H1 (cell line): ENCODE measurements around the gene MMD. TPM values are rescaled to one million over a fixed set of nuclear protein-coding genes. Genes with fewer than 3 reads are reported as not detected.

Source experiments
- CTCF ChIA-PET: fragments of 300-600 bp; sonication (Branson Sonifier 250); formaldehyde crosslinking; loops from one replicate; lab custom pipeline; 2021; ENCODE audit not compliant: partially characterized antibody; lab: Charles Lee
- POLR2A ChIA-PET: fragments of 300-600 bp; sonication (Branson Sonifier 250); formaldehyde crosslinking; loops from one replicate; lab custom pipeline; 2021; ENCODE audit warnings: inconsistent platforms; ENCODE audit not compliant: partially characterized antibody; lab: Charles Lee
- DNase-seq, 2 experiments: peaks; one replicate each; pipeline versions ENCODE4 v3.0.0 to v3.0.0-alpha.2; 2010 to 2022; ENCODE audit warnings: low spot score in 2 of 2, low read depth in 1 of 2, mixed read lengths in 1 of 2
- FAIRE-seq: peaks from 2 replicates; lab custom pipeline; 2011; peaks lifted over from hg19 to GRCh38; lab: Jason Lieb, UNC
- H2AFZ ChIP-seq: 2 replicates; pipeline ENCODE4 v1.8.1; 2012; ENCODE audit warnings: low read length, inconsistent platforms
- H2AK5ac ChIP-seq: 2 replicates; pipeline ENCODE4 v1.6.1; 2013; ENCODE audit warnings: low read depth, low read length
- H2BK120ac ChIP-seq: replicated peaks from 2 replicates; pipeline ENCODE3; 2013; ENCODE audit warnings: low read depth, low read length, inconsistent platforms
- H2BK12ac ChIP-seq: 2 replicates; pipeline ENCODE4 v1.6.1; 2013; ENCODE audit warnings: low read depth, low read length
- H2BK15ac ChIP-seq: 2 replicates; pipeline ENCODE4 v1.6.1; 2013; ENCODE audit warnings: low read length
- H2BK20ac ChIP-seq: 2 replicates; pipeline ENCODE4 v1.6.1; 2013; ENCODE audit warnings: low read length
- H2BK5ac ChIP-seq: 2 replicates; pipeline ENCODE4 v1.6.1; 2013; ENCODE audit warnings: low read depth, low read length
- H3K14ac ChIP-seq: 2 replicates; pipeline ENCODE4 v1.6.1; 2013; ENCODE audit warnings: inconsistent platforms; ENCODE audit not compliant: insufficient read length
- H3K18ac ChIP-seq: 2 replicates; pipeline ENCODE4 v1.6.1; 2013; ENCODE audit warnings: low read length; ENCODE audit errors: extremely low read depth
- H3K23ac ChIP-seq: 2 replicates; pipeline ENCODE4 v1.6.1; 2013; ENCODE audit warnings: inconsistent platforms; ENCODE audit not compliant: insufficient read length
- H3K23me2 ChIP-seq: 2 replicates; pipeline ENCODE4 v1.6.1; 2013; ENCODE audit warnings: low read depth, low read length
- H3K27ac ChIP-seq: 2 replicates; pipeline ENCODE4 v1.6.1; 2011; ENCODE audit warnings: low read depth, low read length, inconsistent platforms
- H3K27me3 ChIP-seq, 4 experiments: replicated peaks in 1 of 4; 1 replicate in 1 of 4; 2 replicates in 3 of 4; pipeline versions ENCODE4 v1.6.1 to v1.8.1; 2011 to 2013; ENCODE audit warnings: low read length in 3 of 4, mild to moderate bottlenecking in 3 of 4, inconsistent platforms in 2 of 4, mixed read lengths in 2 of 4, moderate library complexity in 1 of 4; ENCODE audit not compliant: control insufficient read depth in 3 of 4, insufficient read depth in 3 of 4; ENCODE audit errors: extremely low read depth in 1 of 4
- H3K36me3 ChIP-seq, 4 experiments: 2 replicates each; pipeline versions ENCODE4 v1.6.1 to v1.8.1; 2011 to 2013; ENCODE audit warnings: mild to moderate bottlenecking in 4 of 4, low read length in 3 of 4, moderate library complexity in 2 of 4, control low read depth in 1 of 4, inconsistent platforms in 1 of 4; ENCODE audit not compliant: insufficient read depth in 4 of 4, control insufficient read depth in 2 of 4
- H3K4ac ChIP-seq: replicated peaks from 2 replicates; pipeline ENCODE3; 2013; ENCODE audit warnings: low read length, low read depth, mixed read lengths, inconsistent platforms; ENCODE audit not compliant: insufficient read length
- H3K4me1 ChIP-seq, 4 experiments: replicated peaks in 1 of 4; 1 replicate in 1 of 4; 2 replicates in 3 of 4; pipeline versions ENCODE4 v1.6.1 to v1.8.1; 2011 to 2013; ENCODE audit warnings: low read length in 3 of 4, inconsistent platforms in 2 of 4, mixed read lengths in 1 of 4; ENCODE audit not compliant: insufficient read depth in 4 of 4, control insufficient read depth in 3 of 4
- H3K4me2 ChIP-seq, 2 experiments: 2 replicates each; pipeline versions ENCODE4 v1.6.1 to v1.8.1; 2011 to 2013; ENCODE audit warnings: low read depth in 2 of 2, low read length in 2 of 2, control low read depth in 1 of 2, inconsistent platforms in 1 of 2, mild to moderate bottlenecking in 1 of 2; ENCODE audit not compliant: insufficient read depth in 1 of 2
- H3K4me3 ChIP-seq, 4 experiments: fragments of 200-600, 300-600 bp in 1 of 4; sonication (generic), shearing (Covaris generic), sonication (Bioruptor Twin) in 1 of 4; 2 replicates each; pipeline versions ENCODE4 v1.5.1 to v1.8.1; 2011 to 2016; ENCODE audit warnings: low read length in 4 of 4, low read depth in 3 of 4, control low read depth in 2 of 4, inconsistent platforms in 2 of 4, mild to moderate bottlenecking in 2 of 4, mixed read lengths in 1 of 4, moderate library complexity in 1 of 4; ENCODE audit not compliant: insufficient read depth in 2 of 4; ENCODE audit errors: extremely low read depth in 1 of 4
- H3K56ac ChIP-seq: replicated peaks from 2 replicates; pipeline ENCODE3; 2013; ENCODE audit warnings: low read depth, mild to moderate bottlenecking, mixed read lengths, low read length, inconsistent platforms; ENCODE audit not compliant: insufficient read length
- H3K79me1 ChIP-seq: 2 replicates; pipeline ENCODE4 v1.6.1; 2013; ENCODE audit warnings: low read depth, low read length, control low read depth
- H3K79me2 ChIP-seq, 2 experiments: 2 replicates each; pipeline versions ENCODE4 v1.6.1 to v1.8.1; 2012 to 2013; ENCODE audit warnings: low read length in 2 of 2, mild to moderate bottlenecking in 2 of 2, inconsistent platforms in 1 of 2; ENCODE audit not compliant: insufficient read depth in 2 of 2, control insufficient read depth in 1 of 2
- H3K9ac ChIP-seq, 4 experiments: replicated peaks in 1 of 4; 1 replicate in 1 of 4; 2 replicates in 3 of 4; pipeline versions ENCODE4 v1.6.1 to v1.8.1; 2011 to 2013; ENCODE audit warnings: low read depth in 3 of 4, low read length in 3 of 4, control low read depth in 2 of 4, mild to moderate bottlenecking in 2 of 4, moderate library complexity in 2 of 4, inconsistent platforms in 1 of 4; ENCODE audit errors: extremely low read depth in 1 of 4
- H3K9me3 ChIP-seq, 2 experiments: 2 replicates each; pipeline versions ENCODE4 v1.6.1 to v1.8.1; 2012 to 2013; ENCODE audit warnings: mild to moderate bottlenecking in 2 of 2, moderate library complexity in 2 of 2, control low read depth in 1 of 2, inconsistent platforms in 1 of 2, low read depth in 1 of 2, low read length in 1 of 2, mixed read lengths in 1 of 2; ENCODE audit not compliant: insufficient read depth in 2 of 2
- H4K20me1 ChIP-seq, 2 experiments: replicated peaks in 1 of 2; 2 replicates each; pipeline versions ENCODE3 to v1.8.1; 2011 to 2013; ENCODE audit warnings: inconsistent platforms in 2 of 2, low read length in 2 of 2, mild to moderate bottlenecking in 1 of 2; ENCODE audit not compliant: insufficient read depth in 2 of 2, control insufficient read depth in 1 of 2
- H4K5ac ChIP-seq: 2 replicates; pipeline ENCODE4 v1.6.1; 2013; ENCODE audit warnings: low read length, low read depth, mixed read lengths, inconsistent platforms; ENCODE audit not compliant: insufficient read length
- H4K8ac ChIP-seq: 2 replicates; pipeline ENCODE4 v1.8.0; 2013; ENCODE audit warnings: mild to moderate bottlenecking, moderate library complexity, low read length, inconsistent platforms; ENCODE audit not compliant: insufficient read depth; ENCODE audit errors: extremely low read depth
- H4K91ac ChIP-seq: replicated peaks from 2 replicates; pipeline ENCODE3; 2013; ENCODE audit warnings: low read length, mixed read lengths, inconsistent platforms; ENCODE audit not compliant: insufficient read length
- BRCA1 ChIP-seq: IDR thresholded peaks from 2 replicates; pipeline ENCODE4 v1.6.1; 2012; ENCODE audit warnings: low read depth, low read length, improper control_type of control experiment
- CBX8 ChIP-seq: fragments of 300-800, 300-1000 bp; sonication (generic); IDR thresholded peaks from 2 replicates; pipeline ENCODE4 v1.7.1; 2016; ENCODE audit warnings: low read depth, low read length, borderline replicate concordance
- CHD2 ChIP-seq: IDR thresholded peaks from 2 replicates; pipeline ENCODE4 v1.6.1; 2012; ENCODE audit warnings: low read length, improper control_type of control experiment
- EGR1 ChIP-seq: IDR thresholded peaks from 2 replicates; pipeline ENCODE4 v1.6.1; 2011; ENCODE audit warnings: low read depth, low read length, borderline replicate concordance
- EZH2 ChIP-seq: fragments of 200-600 bp; sonication (generic); IDR thresholded peaks from 2 replicates; pipeline ENCODE4 v1.7.1; 2012; ENCODE audit warnings: low read depth, mild to moderate bottlenecking, moderate library complexity, low read length, inconsistent platforms; ENCODE audit not compliant: severe bottlenecking
- GABPA ChIP-seq: IDR thresholded peaks from 2 replicates; pipeline ENCODE4 v1.6.1; 2011; ENCODE audit warnings: mild to moderate bottlenecking, low read length, moderate library complexity, borderline replicate concordance; ENCODE audit not compliant: insufficient read depth
- JUND ChIP-seq: IDR thresholded peaks from 2 replicates; pipeline ENCODE4 v1.6.1; 2011; ENCODE audit warnings: mild to moderate bottlenecking, improper control_type of control experiment, low read length
- KDM5A ChIP-seq: fragments of 200-600 bp; IDR thresholded peaks from 2 replicates; pipeline ENCODE4 v1.7.1; 2012; ENCODE audit warnings: mild to moderate bottlenecking, low read length, inconsistent platforms, mixed read lengths
- NANOG ChIP-seq: IDR thresholded peaks from 2 replicates; pipeline ENCODE4 v1.6.1; 2011; ENCODE audit warnings: low read length, low read depth, mild to moderate bottlenecking, inconsistent platforms; ENCODE audit not compliant: insufficient read depth, poor library complexity, severe bottlenecking
- RAD21 ChIP-seq, 2 experiments: IDR thresholded peaks in 1 of 2; conservative IDR thresholded peaks in 1 of 2; 2 replicates each; pipeline ENCODE4 v1.6.1; 2011; ENCODE audit warnings: low read depth in 2 of 2, low read length in 2 of 2, improper control_type of control experiment in 1 of 2, inconsistent platforms in 1 of 2, mild to moderate bottlenecking in 1 of 2, moderate library complexity in 1 of 2
- SRF ChIP-seq: IDR thresholded peaks from 2 replicates; pipeline ENCODE4 v1.6.1; 2011; ENCODE audit warnings: mild to moderate bottlenecking, low read depth, low read length, moderate library complexity
- TBP ChIP-seq: IDR thresholded peaks from 2 replicates; pipeline ENCODE4 v1.6.1; 2011; ENCODE audit warnings: low read depth, low read length, improper control_type of control experiment
- YY1 ChIP-seq: IDR thresholded peaks from 2 replicates; pipeline ENCODE4 v1.6.1; 2011; ENCODE audit warnings: low read depth, mild to moderate bottlenecking, low read length
- ZNF274 ChIP-seq: IDR thresholded peaks from 2 replicates; pipeline ENCODE4 v1.7.0; 2012; ENCODE audit warnings: low read length, borderline replicate concordance; ENCODE audit errors: extremely low read depth
- WGBS, 2 experiments: shearing (Covaris generic) in 1 of 2; methylation state at CpG; one replicate each; pipeline versions ENCODE4 v1.1.6 to v1.1.7; 2013 to 2015; ENCODE audit warnings: low lambda C conversion rate in 2 of 2, mixed read lengths in 2 of 2, inconsistent platforms in 1 of 2, low coverage in 1 of 2, missing lambda C conversion rate in 1 of 2; ENCODE audit not compliant: insufficient replicate concordance in 2 of 2, insufficient coverage in 1 of 2, insufficient read length in 1 of 2; ENCODE audit errors: extremely low coverage in 1 of 2, missing lambda C conversion rate in 1 of 2; 5-methylcytosine and 5-hydroxymethylcytosine counted together
- polyA plus RNA-seq, 7 experiments: library from polyadenylated mRNA; depleted of rRNA in 3 of 7; stranded (reverse) in 5 of 7; unstranded in 2 of 7; fragments of >200 nt in 5 of 7; fragments of 200-250 nt in 2 of 7; gene quantifications; 1 replicate in 5 of 7; 2 replicates in 1 of 7; 4 replicates in 1 of 7; pipeline versions ENCODE4 v1.2.1 to v1.2.3, GENCODE V29; 2011 to 2013; ENCODE audit warnings: missing spikeins in 2 of 7, mixed read lengths in 2 of 7
- total RNA-seq: library from RNA; stranded (reverse); fragmentation: NEBNext Ultra II Directional; extraction: Animal tissue kit (Norgen Biotek cat#: 25700); gene quantifications from 2 replicates; pipeline ENCODE4 v1.2.1, GENCODE V29; 2021

The MMD gene
- total and polyA plus RNA-seq, 2 of the 8 experiments (the other 6 are each of a cell fraction or from before 2014, with no cell fraction given): 28.2 to 37.8 TPM

- ChIA-PET CTCF (no interaction called here), POLR2A (interaction anchor here (0.8 kb wide), 1 partner anchor 9 kb away, joined by 3 read pairs; no protein-coding TSS in a partner anchor)
- Histone ChIP-seq H3K4me1 (no peaks in the 10 kb centered on the region), H2AFZ (no peak overlapping the region), H3K4me2 (no peak overlapping the region), H3K9me3 (no peaks in the 10 kb centered on the region), H3K27ac (no peak overlapping the region), H3K14ac (no peak overlapping the region), H3K23me2 (no peaks in the 10 kb centered on the region), H3K27me3 (no peaks in the 10 kb centered on the region), H2BK20ac (no peak overlapping the region), H2BK5ac (no peak overlapping the region), H3K79me1 (no peaks in the 10 kb centered on the region), H2BK12ac (no peak overlapping the region), H3K4ac (no peak overlapping the region), H3K79me2 (no peaks in the 10 kb centered on the region), H4K8ac (no peak overlapping the region), H3K4me3 (no peak overlapping the region), H3K23ac (no peak overlapping the region), H3K36me3 (no peaks in the 10 kb centered on the region), H2BK15ac (no peak overlapping the region), H4K20me1 (no peaks in the 10 kb centered on the region), H3K56ac (no peak overlapping the region), H4K5ac (no peak overlapping the region), H2BK120ac (no peak overlapping the region), H2AK5ac (no peak overlapping the region), H3K9ac (no peak overlapping the region), H4K91ac (no peak overlapping the region), H3K18ac (no peak overlapping the region)
- WGBS, 2 experiments: 90% methylated on average over 4 of the region's 4 CpGs; no CpG with 5 or more reads in 1 of the 2 experiments
- no peak for DNase-seq
- FAIRE-seq: no peak
- TF ChIP-seq JUND (no peak), ZNF274 (no peak), EGR1 (no peak), KDM5A (no peak), EZH2 (no peak), TBP (no peak), GABPA (no peak), CHD2 (no peak), BRCA1 (no peak), CBX8 (no peak), NANOG (no peak), YY1 (no peak), RAD21 (IDR thresholded peaks at IDR 0.05 in 1 of 2, conservative IDR thresholded peaks at IDR 0.05 in 1 of 2; ENCODE audit: low read depth in 2 of 2, low read length in 2 of 2) (no peak), SRF (no peak)
Observed at GRCh38 chr17:55432358-55433028, 10.9 kb upstream of the MMD start.
